NCI-H748 treated with DMSO at 0.1 percent for 48 hours (cell line): ENCODE results near the gene GRIN1.

Experiments
- DNase-seq: peaks from one replicate; lab custom pipeline; 2025; lab: John Stamatoyannopoulos, UW

GRIN1 gene

DNA sequence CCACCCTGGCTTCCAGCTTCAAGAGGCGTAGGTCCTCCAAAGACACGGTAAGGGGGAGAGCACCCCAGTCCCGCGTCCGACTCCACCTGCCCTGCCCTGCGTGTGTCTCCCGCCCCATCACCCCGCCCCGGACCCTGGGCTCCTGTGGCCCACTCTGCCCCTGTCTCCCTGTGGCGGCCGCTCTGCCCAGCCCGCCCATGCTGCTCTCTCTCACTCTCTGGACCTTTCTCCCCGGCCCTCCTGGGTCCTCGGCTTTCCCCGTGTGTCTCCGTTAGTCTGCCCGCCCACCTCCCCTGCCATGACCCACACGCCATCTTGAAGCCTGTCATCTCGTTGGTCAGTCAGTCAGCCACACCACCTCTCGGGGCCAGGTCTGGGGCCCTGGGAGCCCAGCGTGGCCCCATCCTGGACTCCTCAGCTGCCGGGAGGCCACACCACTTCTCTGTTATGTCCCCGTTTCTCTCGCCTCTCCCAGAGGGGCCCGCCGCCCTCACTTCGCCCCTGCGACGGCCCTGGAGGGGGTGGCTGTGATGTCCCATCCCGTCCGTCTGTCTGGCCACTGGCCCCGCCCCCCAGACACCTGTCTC lies 26.4 kb downstream of the GRIN1 start:
- DNase-seq, result no peak

- no peak for DNase-seq
These were observed 27.7 kb downstream of the GRIN1 start for GRCh38 chr9:137166380-137167229.

DNA sequence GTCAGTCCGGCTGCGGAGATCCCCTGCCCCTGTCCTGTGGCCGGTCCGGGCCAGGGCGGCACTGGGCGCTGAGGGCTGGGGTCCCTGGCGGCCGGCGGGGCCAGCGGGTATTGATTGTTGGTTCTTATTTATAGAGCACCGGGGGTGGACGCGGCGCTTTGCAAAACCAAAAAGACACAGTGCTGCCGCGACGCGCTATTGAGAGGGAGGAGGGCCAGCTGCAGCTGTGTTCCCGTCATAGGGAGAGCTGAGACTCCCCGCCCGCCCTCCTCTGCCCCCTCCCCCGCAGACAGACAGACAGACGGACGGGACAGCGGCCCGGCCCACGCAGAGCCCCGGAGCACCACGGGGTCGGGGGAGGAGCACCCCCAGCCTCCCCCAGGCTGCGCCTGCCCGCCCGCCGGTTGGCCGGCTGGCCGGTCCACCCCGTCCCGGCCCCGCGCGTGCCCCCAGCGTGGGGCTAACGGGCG lies 28.4 kb downstream of the GRIN1 start:
- DNase-seq, result no peak

GRCh38 chr9:137167747-137168572 lies 29.0 kb downstream of the GRIN1 start:
- peak; percentile 27 for DNase-seq

DNA sequence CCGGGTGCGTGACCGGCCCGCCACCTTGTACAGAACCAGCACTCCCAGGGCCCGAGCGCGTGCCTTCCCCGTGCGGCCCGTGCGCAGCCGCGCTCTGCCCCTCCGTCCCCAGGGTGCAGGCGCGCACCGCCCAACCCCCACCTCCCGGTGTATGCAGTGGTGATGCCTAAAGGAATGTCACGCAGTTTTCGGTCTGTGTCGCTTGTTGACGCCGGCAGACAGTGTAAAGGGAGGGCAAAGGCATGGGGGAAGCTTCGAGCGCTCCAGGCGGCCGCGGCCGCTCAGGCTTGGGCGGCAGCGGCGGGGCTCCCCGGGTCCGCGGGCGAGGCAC lies 29.6 kb downstream of the GRIN1 start:
- no peak for DNase-seq

GRCh38 chr9:137168904-137169856 lies 30.2 kb downstream of the GRIN1 start:
- peak; percentile 72 for DNase-seq

DNA sequence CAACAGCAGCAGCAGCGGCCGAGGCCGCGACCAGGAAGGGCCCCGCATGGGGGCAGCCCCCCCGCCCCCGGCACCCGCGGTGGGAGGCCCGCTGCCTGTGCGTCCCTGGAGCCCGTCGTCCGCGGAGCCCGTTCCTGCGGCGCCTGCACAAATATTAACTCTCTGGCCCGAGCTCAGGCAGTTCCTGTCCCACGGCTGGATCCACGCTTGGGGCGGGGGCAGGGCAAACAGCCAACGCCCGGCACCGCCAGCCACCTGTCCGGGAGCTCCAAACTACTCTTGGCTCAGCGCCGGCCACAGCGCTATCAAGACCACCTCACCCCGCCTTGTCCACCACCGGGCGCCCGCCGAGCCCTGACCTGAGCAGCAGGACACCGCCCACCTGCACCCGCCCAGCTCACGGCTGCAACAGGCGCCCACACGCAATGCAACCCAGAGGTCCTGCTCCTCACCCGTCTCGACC lies 31.0 kb downstream of the GRIN1 start, which contains the start of gene LRRC26:
Gene LRRC26, minus strand, starts transcription at position 156 of the 463 bp plus-strand sequence. Its CDS starts 108 bp downstream, at position 48.
- no peak for DNase-seq

DNA sequence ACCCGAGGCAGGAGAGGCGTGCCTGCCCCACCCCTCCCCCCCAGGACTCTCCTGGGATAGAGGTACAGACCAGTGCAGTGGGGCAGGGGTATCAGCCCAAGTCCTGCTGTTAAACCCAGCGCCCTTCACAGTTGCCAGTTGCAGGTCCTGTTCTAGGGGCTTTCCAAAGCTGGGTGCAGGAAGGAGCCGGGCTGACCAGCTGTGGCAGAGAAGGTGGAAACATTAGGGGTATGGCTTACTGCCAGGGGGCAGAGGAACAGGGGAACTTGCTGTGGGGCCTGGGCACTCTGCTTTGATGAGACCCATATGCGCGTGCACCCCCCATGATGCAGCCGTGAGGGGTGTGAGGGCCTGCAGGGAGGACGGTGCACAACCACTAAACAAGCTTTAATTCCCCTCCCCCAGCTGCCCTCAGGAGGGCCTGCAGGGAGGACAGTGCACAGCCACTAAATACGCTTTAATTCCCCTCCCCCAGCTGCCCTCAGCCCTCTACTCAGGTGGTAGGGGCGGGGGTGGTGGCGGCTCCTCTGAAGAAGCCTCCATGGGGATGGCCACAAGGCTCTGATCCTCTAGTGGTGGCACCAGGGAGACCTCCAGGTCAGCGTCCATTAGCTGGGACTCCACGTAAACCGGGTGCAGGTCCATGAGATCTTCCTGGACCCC lies 31.7 kb downstream of the GRIN1 start:
- no peak for DNase-seq

DNA sequence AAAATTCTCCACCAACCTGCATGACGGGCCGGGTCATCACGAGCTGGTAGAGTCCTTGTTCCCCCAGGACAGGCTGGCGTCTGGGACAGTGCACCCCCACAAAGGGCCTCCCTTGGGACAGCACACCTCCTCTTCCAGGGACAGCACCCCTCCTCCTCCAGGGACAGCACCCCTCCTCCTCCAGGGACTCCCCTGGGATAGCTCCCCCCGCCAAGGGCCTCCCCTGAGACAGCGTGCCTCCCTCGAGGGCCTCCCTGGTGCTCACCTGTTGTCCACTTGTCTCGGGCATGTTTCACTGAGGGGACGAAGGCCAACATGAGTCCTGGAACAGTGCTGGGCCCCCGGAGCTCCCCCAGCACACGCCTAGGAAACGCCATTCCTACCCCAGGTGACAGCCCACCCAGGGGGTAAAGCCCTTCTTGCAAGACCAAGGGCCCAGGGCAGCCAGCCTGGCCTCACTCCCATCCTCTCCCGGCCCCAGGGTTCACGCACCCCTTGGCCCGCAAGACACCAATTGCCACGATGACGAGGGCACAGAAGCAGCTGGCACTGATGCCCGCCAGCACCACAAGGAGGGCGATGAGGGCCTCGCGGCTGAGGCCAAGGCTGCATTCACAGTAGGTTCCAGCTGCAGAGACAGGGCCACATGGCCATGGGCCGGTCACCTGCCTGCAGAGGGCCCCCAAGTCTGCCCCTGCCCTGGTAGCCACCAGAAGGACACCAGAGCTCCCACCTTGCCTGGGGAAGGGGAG lies 32.4 kb downstream of the GRIN1 start:
- DNase-seq, result no peak

DNA sequence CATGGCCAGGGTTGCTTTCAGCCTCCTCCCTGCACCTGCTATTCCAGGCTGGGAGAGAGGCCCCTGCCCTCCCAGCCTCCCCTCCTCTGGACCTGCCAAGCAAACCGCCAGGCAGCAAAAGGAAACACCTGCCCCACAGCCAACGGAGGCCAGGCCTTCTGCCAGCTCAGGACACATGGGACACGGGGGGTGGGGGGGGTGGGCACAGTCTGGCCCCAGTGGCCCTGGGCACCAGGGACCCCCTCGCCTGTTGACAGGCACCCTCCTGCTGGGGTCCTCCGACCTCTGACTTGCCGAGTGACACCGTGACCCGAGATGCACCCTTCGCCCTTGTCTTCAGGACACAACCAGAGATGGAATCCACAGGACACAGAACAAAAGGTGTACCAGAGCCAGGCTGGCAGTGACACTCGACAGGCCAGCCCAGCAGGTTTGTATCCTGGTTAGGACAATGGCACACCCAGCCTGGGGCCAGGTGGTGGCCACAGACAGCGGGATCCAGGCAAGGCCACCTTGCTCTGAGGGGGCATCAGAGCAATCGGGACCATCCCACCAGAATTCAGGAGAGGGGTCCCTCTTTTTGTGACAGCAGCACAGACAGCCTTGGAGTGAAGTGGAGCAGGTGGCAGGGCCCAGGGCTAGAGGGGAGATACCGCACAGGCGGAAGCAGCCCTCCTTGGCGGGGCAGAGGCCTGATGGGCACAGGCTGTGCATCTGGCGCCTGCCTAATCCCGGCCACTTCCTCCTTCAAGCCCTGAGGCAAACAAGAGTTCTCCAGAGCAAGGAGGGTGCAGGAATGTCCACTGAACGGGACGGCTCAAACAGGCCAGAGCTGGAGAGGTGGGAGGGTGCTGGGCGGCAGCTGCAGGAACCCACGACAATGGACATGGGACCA lies 34.2 kb downstream of the GRIN1 start:
- DNase-seq, result no peak

GRCh38 chr9:137173796-137174664 lies 35.1 kb downstream of the GRIN1 start:
- no peak for DNase-seq

- DNase-seq, result no peak
These were observed 35.9 kb downstream of the GRIN1 start for GRCh38 chr9:137174722-137175293.

- DNase-seq, result no peak
These were observed 36.5 kb downstream of the GRIN1 start for GRCh38 chr9:137175345-137175961.

- no peak for DNase-seq
These were observed 37.6 kb downstream of the GRIN1 start for GRCh38 chr9:137176302-137177182.

GRCh38 chr9:137178201-137178938 lies 39.4 kb downstream of the GRIN1 start:
- no peak for DNase-seq
